ENCODE measurements around the gene GRIK2. TPM values are rescaled to one million over a fixed set of nuclear protein-coding genes. Genes with fewer than 3 reads are reported as not detected.

Gene GRIK2
- polyA plus RNA-seq, 1 of the 3 experiments (the other 2 are of a cell fraction) = 0.30 TPM

GRCh38 chr6:101626269-101626668 lies 232.8 kb downstream of the GRIK2 start:
- H3K4me1 ChIP-seq (ENCODE audit: control insufficient read depth in 1 of 2, insufficient read depth in 2 of 2, low read depth in 1 of 2, low read length in 1 of 2) = no peaks in the 10 kb centered on the region
- ChIA-PET POLR2A (no interaction called here), CTCF (interaction anchor here (0.6 to 1.2 kb wide), 2 partner anchors 12 to 1011 kb away, joined by 3 read pairs; no protein-coding TSS in a partner anchor)
- H3K4me2 ChIP-seq = no peak overlapping the region
- H3K9me2 ChIP-seq = 0 out of 2 replicates have a peak, but pooled peaks cover 3% of the 10 kb centered on the region
- DNase-seq = no peak
- 67% methylated on average over 6 of the region's 6 CpGs for WGBS (ENCODE audit: low lambda C conversion rate)
- H3K27ac ChIP-seq (ENCODE audit: low read depth in 2 of 2, low read length in 1 of 2) = no peak overlapping the region
- no peak overlapping the region for H3K9ac ChIP-seq
- TF ChIP-seq FOXM1 (IDR thresholded peaks at IDR 0.05; ENCODE audit: low read depth) (no peak), TCF12 (IDR thresholded peaks at IDR 0.05) (no peak), MEF2A (IDR thresholded peaks at IDR 0.05; ENCODE audit: borderline replicate concordance, low read depth) (no peak), GABPA (IDR thresholded peaks at IDR 0.05; ENCODE audit: low read depth) (no peak), PBX3 (IDR thresholded peaks at IDR 0.05) (no peak), POLR2AphosphoS5 (IDR thresholded peaks at IDR 0.05; ENCODE audit: low read depth, low read length) (no peak), TAF1 (IDR thresholded peaks at IDR 0.05; ENCODE audit: borderline replicate concordance, low read depth, low read length) (no peak), CTCF (IDR thresholded peaks at IDR 0.05) (no peak), GATA2 (CRISPR knock-in tag; IDR thresholded peaks at IDR 0.05) (no peak), EP300 (IDR thresholded peaks at IDR 0.05; ENCODE audit: borderline replicate concordance in 1 of 2, low read depth in 1 of 2, low read length in 1 of 2) (no peak), ZBTB33 (IDR thresholded peaks at IDR 0.05; ENCODE audit: borderline replicate concordance, low read depth) (no peak)
- H3K79me2 ChIP-seq (ENCODE audit: insufficient read depth) = no peaks in the 10 kb centered on the region
- no peaks in the 10 kb centered on the region for H3F3A ChIP-seq (replicated peaks; ENCODE audit: insufficient read depth)
- no peak overlapping the region for H2AFZ ChIP-seq (ENCODE audit: low read depth)
- H3K4me3 ChIP-seq (ENCODE audit: low read depth in 2 of 2, low read length in 1 of 2) = no peak overlapping the region
- H4K20me1 ChIP-seq (ENCODE audit: insufficient read depth) = no peaks in the 10 kb centered on the region
- H3K36me3 ChIP-seq (replicated peaks in 1 of 2; ENCODE audit: control insufficient read depth in 1 of 2, insufficient read depth in 2 of 2, low read length in 1 of 2) = no peaks in the 10 kb centered on the region
- no peaks in the 10 kb centered on the region for H3K9me3 ChIP-seq
- H3K27me3 ChIP-seq (ENCODE audit: insufficient read depth) = no peaks in the 10 kb centered on the region

GRCh38 chr6:101630941-101631340 lies 237.4 kb downstream of the GRIK2 start:
- Histone ChIP-seq H3F3A (replicated peaks; ENCODE audit: insufficient read depth) (no peaks in the 10 kb centered on the region), H3K9ac (no peak overlapping the region), H3K9me2 (0 out of 2 replicates have a peak, but pooled peaks cover 3% of the 10 kb centered on the region), H3K4me1 (ENCODE audit: control insufficient read depth in 1 of 2, insufficient read depth in 2 of 2, low read depth in 1 of 2, low read length in 1 of 2) (no peaks in the 10 kb centered on the region), H3K4me3 (ENCODE audit: low read depth in 2 of 2, low read length in 1 of 2) (no peak overlapping the region), H2AFZ (ENCODE audit: low read depth) (no peak overlapping the region), H3K27ac (ENCODE audit: low read depth in 2 of 2, low read length in 1 of 2) (no peak overlapping the region), H3K9me3 (no peaks in the 10 kb centered on the region), H3K79me2 (ENCODE audit: insufficient read depth) (no peaks in the 10 kb centered on the region), H3K4me2 (no peak overlapping the region), H3K27me3 (ENCODE audit: insufficient read depth) (no peaks in the 10 kb centered on the region), H4K20me1 (ENCODE audit: insufficient read depth) (no peaks in the 10 kb centered on the region), H3K36me3 (replicated peaks in 1 of 2; ENCODE audit: control insufficient read depth in 1 of 2, insufficient read depth in 2 of 2, low read length in 1 of 2) (no peaks in the 10 kb centered on the region)
- CTCF ChIA-PET = interaction anchor here (1.5 kb wide), 1 partner anchor 13 kb away, joined by 3 read pairs; no protein-coding TSS in a partner anchor
- POLR2A ChIA-PET = no interaction called here
- DNase-seq = no peak
- WGBS (ENCODE audit: low lambda C conversion rate) = 42% methylated on average over 2 of the region's 2 CpGs
- TF ChIP-seq TEAD4 (IDR thresholded peaks at IDR 0.05; ENCODE audit: borderline replicate concordance, insufficient read depth) (no peak), TCF12 (IDR thresholded peaks at IDR 0.05) (no peak), MAX (IDR thresholded peaks at IDR 0.05; ENCODE audit: low read depth) (no peak), JUND (IDR thresholded peaks at IDR 0.05) (no peak), YY1 (IDR thresholded peaks at IDR 0.05; ENCODE audit: low read depth) (no peak), MXI1 (IDR thresholded peaks at IDR 0.05; ENCODE audit: low read depth, low read length) (no peak), USF2 (IDR thresholded peaks at IDR 0.05; ENCODE audit: borderline replicate concordance, low read depth, low read length) (no peak), NRF1 (IDR thresholded peaks at IDR 0.05; ENCODE audit: low read depth, low read length) (no peak), GATA2 (CRISPR knock-in tag; IDR thresholded peaks at IDR 0.05) (no peak), RAD21 (IDR thresholded peaks at IDR 0.05; ENCODE audit: low read length) (no peak), PBX3 (IDR thresholded peaks at IDR 0.05) (no peak)
